Measurements from ENCODE around the gene TIMM23.
"Not testable (repeated sequence)": the region's sequence is repeated elsewhere in the genome, so short reads cannot be mapped to it uniquely, and the experiment has no call there.

- not testable (repeated sequence) for TF ChIP-seq CTCF (IDR thresholded peaks at IDR 0.05); SIN3A (IDR thresholded peaks at IDR 0.05; ENCODE audit: borderline replicate concordance, insufficient read depth, low read depth, low read length); POLR2AphosphoS5 (IDR thresholded peaks at IDR 0.05; ENCODE audit: low read depth, low read length); TCF7L2 (IDR thresholded peaks at IDR 0.05; ENCODE audit: low read depth, low read length)
Measured at GRCh38 chr10:45957928-45958327, 14.4 kb upstream of the TIMM23 start.
